ENCODE measurements around the gene PRR7.

Gene PRR7

DNA sequence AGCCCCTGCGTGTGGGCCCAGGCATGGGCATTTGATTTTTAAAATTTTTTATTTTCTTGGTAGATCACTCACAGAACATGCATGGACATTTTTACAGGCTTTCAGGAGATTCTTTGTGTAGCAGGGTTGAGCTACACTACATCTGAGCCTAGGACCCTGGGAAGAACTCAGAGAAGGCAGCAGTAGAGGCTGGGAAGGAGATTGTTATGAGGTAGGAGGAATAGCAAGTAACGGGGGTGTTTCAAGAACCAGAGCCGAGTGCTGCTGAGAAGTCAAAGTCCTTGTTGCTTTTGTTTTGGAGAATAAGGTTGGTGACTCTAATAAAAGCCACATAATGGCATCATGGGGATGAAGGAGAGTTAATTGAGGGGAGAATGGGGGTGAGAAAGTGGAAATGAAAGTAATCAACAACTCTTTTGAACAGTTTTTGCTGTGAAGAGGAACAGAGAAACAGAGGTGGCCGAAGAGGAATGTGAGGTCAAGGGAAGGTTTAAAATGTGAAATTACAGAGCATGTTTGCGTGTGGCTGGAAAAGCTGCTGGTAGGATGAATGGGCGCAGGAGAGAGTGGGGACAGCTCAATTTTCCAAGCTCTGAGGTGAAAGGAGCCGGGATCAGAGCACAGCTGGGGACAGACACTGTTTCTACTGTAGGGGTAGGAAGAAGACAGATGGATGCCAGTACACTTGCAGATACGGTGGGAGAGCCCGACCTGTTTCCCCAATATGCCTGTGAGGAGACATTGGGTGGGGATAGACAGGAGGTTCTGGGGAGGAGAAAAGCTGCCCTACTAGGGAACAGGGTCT, 55.5 kb downstream of the PRR7 start:
- no peak for DNase-seq

DNA sequence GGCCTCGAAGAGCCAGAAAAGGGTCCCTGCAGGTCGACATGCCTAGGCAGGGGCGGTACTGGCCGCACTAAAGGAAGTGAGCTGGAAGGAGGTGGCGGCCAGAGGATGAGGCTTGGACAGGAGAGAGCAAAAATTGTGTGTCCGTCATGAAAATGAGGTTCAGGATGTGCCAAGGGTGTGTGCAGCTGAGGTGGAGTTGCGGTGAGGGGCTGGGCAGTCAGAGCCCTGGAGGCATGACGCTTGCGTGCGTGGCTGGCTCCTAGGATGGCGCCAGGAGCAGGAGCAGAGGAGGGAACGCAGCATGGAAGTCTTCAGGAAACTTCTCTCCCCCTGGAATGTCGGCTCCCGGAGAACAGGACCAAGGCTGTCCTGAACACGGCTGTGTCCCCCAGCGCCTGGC, 56.3 kb downstream of the PRR7 start:
- DNase-seq = no peak

DNA sequence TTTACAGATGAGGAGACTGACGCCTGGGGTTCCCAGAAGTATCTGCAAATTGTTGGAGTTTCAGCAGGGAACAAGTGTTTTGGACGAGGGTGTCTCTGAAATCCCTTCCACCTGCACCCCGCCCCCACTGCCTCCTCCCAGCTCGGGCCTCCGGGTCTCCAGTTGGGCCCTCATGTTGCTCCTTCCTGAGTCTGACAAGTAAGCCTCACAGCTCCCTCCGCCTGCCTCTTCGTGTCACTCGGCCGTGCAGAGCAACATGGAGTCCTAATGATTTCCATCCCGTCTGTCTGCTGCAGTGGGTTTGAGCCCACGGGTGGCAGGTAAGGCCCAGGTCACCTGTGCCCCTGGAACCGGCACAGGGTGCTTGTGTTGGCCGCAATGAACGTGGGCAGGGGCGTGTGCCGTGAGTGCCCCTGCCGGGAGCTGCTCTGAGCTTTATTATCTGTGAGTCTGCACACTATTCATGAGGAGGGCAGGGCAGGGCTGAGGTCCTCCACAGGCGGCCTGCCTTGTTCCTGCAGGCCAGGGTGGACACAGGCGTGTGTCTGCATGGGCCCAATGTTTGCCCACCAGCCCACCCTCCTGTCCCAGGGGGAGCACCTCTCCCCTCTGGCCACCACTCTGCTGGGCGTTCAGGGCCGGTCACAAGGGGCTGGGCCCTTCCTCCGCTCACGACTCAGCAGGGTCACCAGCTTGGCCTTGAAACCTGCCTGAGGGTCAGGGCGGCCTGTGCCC, 56.9 kb downstream of the PRR7 start:
- no peak for DNase-seq

GRCh38 chr5:177504086-177505056, 57.8 kb downstream of the PRR7 start:
- no peak for DNase-seq

GRCh38 chr5:177505075-177505474, 58.5 kb downstream of the PRR7 start:
- no peak for DNase-seq
